ENCODE results near the gene MEIOB.
"Not testable (repeated sequence)": the region's sequence is repeated elsewhere in the genome, so short reads cannot be mapped to it uniquely, and the experiment has no call there.

The MEIOB gene

GRCh38 chr16:1877089-1877488 is 5.1 kb upstream of the MEIOB start:
- no peak for DNase-seq

- DNase-seq: no peak
These were observed 4.5 kb upstream of the MEIOB start for GRCh38 chr16:1876468-1876867.

- DNase-seq: not testable (repeated sequence)
These were observed 4.1 kb upstream of the MEIOB start for GRCh38 chr16:1876066-1876465.

GRCh38 chr16:1874854-1875253 is 2.9 kb upstream of the MEIOB start:
- no peak for DNase-seq

- DNase-seq: no peak
These were observed 1.4 kb downstream of the MEIOB start for GRCh38 chr16:1870365-1871082.

GRCh38 chr16:1865902-1866690 is 5.9 kb downstream of the MEIOB start:
- DNase-seq: no peak

GRCh38 chr16:1863681-1864460 is 8.1 kb downstream of the MEIOB start:
- DNase-seq: no peak

- no peak for DNase-seq
These were observed 9.6 kb downstream of the MEIOB start for GRCh38 chr16:1862394-1862793.

GRCh38 chr16:1861730-1862129 is 10.2 kb downstream of the MEIOB start:
- DNase-seq: no peak

GRCh38 chr16:1859650-1860049 is 12.3 kb downstream of the MEIOB start:
- DNase-seq: no peak

- DNase-seq: no peak
These were observed 13.6 kb downstream of the MEIOB start for GRCh38 chr16:1858189-1858865.

GRCh38 chr16:1857433-1858097 is 14.4 kb downstream of the MEIOB start:
- no peak for DNase-seq

- DNase-seq: no peak
These were observed 20.2 kb downstream of the MEIOB start for GRCh38 chr16:1851793-1852192.

- no peak for DNase-seq
These were observed 21.0 kb downstream of the MEIOB start for GRCh38 chr16:1850981-1851380.

GRCh38 chr16:1846416-1846815 is 25.5 kb downstream of the MEIOB start:
- no peak for DNase-seq

- DNase-seq: no peak
These were observed 26.0 kb downstream of the MEIOB start for GRCh38 chr16:1845985-1846384.

- DNase-seq: no peak
These were observed 32.4 kb downstream of the MEIOB start for GRCh38 chr16:1839554-1839953.

GRCh38 chr16:1834096-1834495 is 37.9 kb downstream of the MEIOB start:
- no peak for DNase-seq

- DNase-seq: no peak
These were observed 39.0 kb downstream of the MEIOB start for GRCh38 chr16:1832838-1833454.

- DNase-seq: no peak
These were observed 40.5 kb downstream of the MEIOB start for GRCh38 chr16:1831186-1832075.

- DNase-seq: no peak
These were observed 41.8 kb downstream of the MEIOB start for GRCh38 chr16:1830213-1830612.

All from cortex of kidney (tissue), 1 donor.